Measurements from ENCODE around the gene ZNF597.

GRCh38 chr16:3484318-3485096 is 41.2 kb upstream of the ZNF597 start:
- TF ChIP-seq CTCF (IDR thresholded peaks at IDR 0.05; ENCODE audit: low read depth, low read length, poor library complexity, severe bottlenecking) (no peak), EZH2phosphoT487 (IDR thresholded peaks at IDR 0.05; ENCODE audit: borderline replicate concordance, low read length) (no peak)
